GM19240 (cell line): ENCODE measurements around the gene ZDHHC11.
"Not testable (repeated sequence)": the region's sequence is repeated elsewhere in the genome, so short reads cannot be mapped to it uniquely, and the experiment has no call there.

ENCODE experiments used
- DNase-seq: peaks from one replicate; pipeline ENCODE4 v3.0.0; 2011; ENCODE audit warnings: low spot score; ENCODE audit not compliant: insufficient read length

Gene ZDHHC11

GRCh38 chr5:859798-860296, 9.1 kb upstream of the ZDHHC11 start:
- no peak for DNase-seq

- no peak for DNase-seq
These were observed 8.6 kb upstream of the ZDHHC11 start for GRCh38 chr5:859391-859790.

GRCh38 chr5:858726-859125, 7.9 kb upstream of the ZDHHC11 start:
- DNase-seq, result no peak

GRCh38 chr5:856531-857425, 6.0 kb upstream of the ZDHHC11 start:
- DNase-seq, result no peak

GRCh38 chr5:855771-856530, 5.2 kb upstream of the ZDHHC11 start:
- DNase-seq, result no peak

- no peak for DNase-seq
These were observed 4.4 kb upstream of the ZDHHC11 start for GRCh38 chr5:854966-855743.

- DNase-seq, result no peak
These were observed 3.4 kb upstream of the ZDHHC11 start for GRCh38 chr5:854217-854616.

- DNase-seq, result not testable (repeated sequence)
These were observed 2.8 kb upstream of the ZDHHC11 start for GRCh38 chr5:853416-854090.

- no peak for DNase-seq
These were observed 1.9 kb upstream of the ZDHHC11 start for GRCh38 chr5:852431-853401.

GRCh38 chr5:852018-852417, 1.2 kb upstream of the ZDHHC11 start:
- DNase-seq, result no peak

- no peak for DNase-seq
These were observed 767 bp upstream of the ZDHHC11 start for GRCh38 chr5:851553-851952.

- DNase-seq, result no peak
These were observed 290 bp upstream of the ZDHHC11 start for GRCh38 chr5:851076-851475.

- DNase-seq, result no peak
These were observed 1.0 kb downstream of the ZDHHC11 start for GRCh38 chr5:849651-850301.

GRCh38 chr5:848671-849111, 2.1 kb downstream of the ZDHHC11 start:
- DNase-seq, result no peak

GRCh38 chr5:847736-848135, 3.0 kb downstream of the ZDHHC11 start:
- DNase-seq, result not testable (repeated sequence)

GRCh38 chr5:847212-847611, 3.6 kb downstream of the ZDHHC11 start:
- DNase-seq, result not testable (repeated sequence)

GRCh38 chr5:846602-847091, 4.1 kb downstream of the ZDHHC11 start:
- DNase-seq, result not testable (repeated sequence)

- not testable (repeated sequence) for DNase-seq
These were observed 4.8 kb downstream of the ZDHHC11 start for GRCh38 chr5:845676-846601.
